CD14-positive monocyte (primary cell): Measurements from ENCODE around the gene MAN1C1. TPM values are rescaled to one million over a fixed set of nuclear protein-coding genes. Genes with fewer than 3 reads are reported as not detected.
A peak's percentile ranks its signal among the peaks of the same experiment; 100 is the strongest.

Experiments
- DNase-seq, 3 donors: peaks; one replicate each; pipeline ENCODE4 v3.0.0-alpha.2; 2011 to 2022
- H2AFZ ChIP-seq: 2 replicates; pipeline ENCODE4 v1.6.0; 2012; ENCODE audit warnings: mild to moderate bottlenecking, low read depth, low read length, inconsistent platforms; ENCODE audit not compliant: insufficient read depth, poor library complexity, severe bottlenecking
- H3K27ac ChIP-seq, 2 donors: 1 replicate in 1 of 2; 2 replicates in 1 of 2; pipeline ENCODE4 v1.5.1; 2012 to 2013; ENCODE audit warnings: low read length in 2 of 2, control low read depth in 1 of 2, inconsistent platforms in 1 of 2, low read depth in 1 of 2, mild to moderate bottlenecking in 1 of 2
- H3K27me3 ChIP-seq, 2 donors: one replicate each; pipeline versions ENCODE4 v1.6.0 to v1.6.1; 2011 to 2013; ENCODE audit warnings: low read length in 2 of 2; ENCODE audit not compliant: control insufficient read depth in 2 of 2, insufficient read depth in 2 of 2
- H3K36me3 ChIP-seq, 2 donors: replicated peaks in 1 of 2; 1 replicate in 1 of 2; 2 replicates in 1 of 2; pipeline versions ENCODE4 v1.5.1 to v1.6.1; 2012 to 2013; ENCODE audit warnings: low read length in 2 of 2, control low read depth in 1 of 2, inconsistent platforms in 1 of 2, mild to moderate bottlenecking in 1 of 2; ENCODE audit not compliant: insufficient read depth in 2 of 2, control insufficient read depth in 1 of 2
- H3K4me1 ChIP-seq, 2 donors: 1 replicate in 1 of 2; 2 replicates in 1 of 2; pipeline versions ENCODE4 v1.5.1 to v1.6.1; 2012 to 2013; ENCODE audit warnings: low read length in 2 of 2, control low read depth in 1 of 2, inconsistent platforms in 1 of 2, mild to moderate bottlenecking in 1 of 2, moderate library complexity in 1 of 2; ENCODE audit not compliant: insufficient read depth in 2 of 2, control insufficient read depth in 1 of 2
- H3K4me2 ChIP-seq: replicated peaks from 2 replicates; pipeline ENCODE3; 2012; ENCODE audit warnings: low read length, moderate library complexity, mild to moderate bottlenecking; ENCODE audit not compliant: poor library complexity, severe bottlenecking; ENCODE audit errors: extremely low read depth
- H3K4me3 ChIP-seq, 3 experiments: fragments of 200-600 bp in 1 of 3; sonication (generic) in 1 of 3; replicated peaks in 1 of 3; 1 replicate in 2 of 3; 2 replicates in 1 of 3; pipeline ENCODE4 v1.5.1; 2011 to 2013; ENCODE audit warnings: low read length in 3 of 3, mild to moderate bottlenecking in 3 of 3, control low read depth in 2 of 3, low read depth in 2 of 3, inconsistent platforms in 1 of 3, moderate library complexity in 1 of 3
- H3K79me2 ChIP-seq: 2 replicates; pipeline ENCODE4 v1.6.0; 2012; ENCODE audit warnings: mild to moderate bottlenecking, control low read depth, inconsistent platforms, low read length, moderate library complexity; ENCODE audit not compliant: insufficient read depth
- H3K9ac ChIP-seq: 2 replicates; pipeline ENCODE4 v1.6.0; 2017; ENCODE audit warnings: low read length, mild to moderate bottlenecking; ENCODE audit not compliant: insufficient read depth, poor library complexity, severe bottlenecking
- H3K9me3 ChIP-seq, 2 donors: replicated peaks in 1 of 2; 1 replicate in 1 of 2; 2 replicates in 1 of 2; pipeline versions ENCODE4 v1.5.1 to v1.6.1; 2012 to 2013; ENCODE audit warnings: low read length in 2 of 2, control low read depth in 1 of 2; ENCODE audit not compliant: control insufficient read depth in 1 of 2, insufficient read depth in 1 of 2
- H4K20me1 ChIP-seq: 2 replicates; pipeline ENCODE4 v1.6.0; 2012; ENCODE audit warnings: mild to moderate bottlenecking, low read length, control low read depth, moderate library complexity; ENCODE audit not compliant: insufficient read depth
- H3K27ac Mint-ChIP-seq, 7 donors: one replicate each; pipeline ENCODE4 v1.8.0; 2020; ENCODE audit warnings: mild to moderate bottlenecking in 7 of 7, mixed read lengths in 7 of 7, moderate library complexity in 6 of 7, inconsistent platforms in 2 of 7
- H3K27me3 Mint-ChIP-seq, 3 donors: one replicate each; pipeline ENCODE4 v1.8.0; 2021 to 2022; ENCODE audit warnings: low read depth in 3 of 3, mild to moderate bottlenecking in 3 of 3, mixed read lengths in 3 of 3, moderate library complexity in 3 of 3, inconsistent platforms in 1 of 3
- H3K36me3 Mint-ChIP-seq, 2 donors: one replicate each; pipeline ENCODE4 v1.8.0; 2020; ENCODE audit warnings: mixed read lengths in 2 of 2, inconsistent platforms in 1 of 2, mild to moderate bottlenecking in 1 of 2
- H3K4me1 Mint-ChIP-seq: one replicate; pipeline ENCODE4 v1.8.0; 2020; ENCODE audit warnings: mild to moderate bottlenecking, mixed read lengths
- H3K4me3 Mint-ChIP-seq, 2 donors: one replicate each; pipeline ENCODE4 v1.8.0; 2020; ENCODE audit warnings: mild to moderate bottlenecking in 2 of 2, mixed read lengths in 2 of 2, moderate library complexity in 1 of 2
- H3K9me3 Mint-ChIP-seq, 7 donors: one replicate each; pipeline ENCODE4 v1.8.0; 2020 to 2022; ENCODE audit warnings: mixed read lengths in 7 of 7, mild to moderate bottlenecking in 6 of 7, moderate library complexity in 6 of 7, inconsistent platforms in 2 of 7
- CTCF ChIP-seq: fragments of 200-600 bp; IDR thresholded peaks from one replicate; pipeline ENCODE4 v1.8.0; 2022; ENCODE audit warnings: antibody characterized with exemption, mild to moderate bottlenecking
- WGBS: methylation state at CpG from one replicate; pipeline ENCODE4 v1.1.5; 2013; ENCODE audit warnings: missing lambda C conversion rate; ENCODE audit not compliant: insufficient coverage; 5-methylcytosine and 5-hydroxymethylcytosine counted together
- intact Hi-C, 2 donors: fragments of 100-400 bp; cut with micrococcal nuclease; formaldehyde crosslinking; loops; one replicate each; pipeline versions ENCODE4 v1.15.0 to v1.15.1; 2023
- polyA plus RNA-seq, 3 donors: library from polyadenylated mRNA; depleted of rRNA in 1 of 3; unstranded in 2 of 3; stranded (reverse) in 1 of 3; fragments of 300-500 nt in 2 of 3; fragments of >200 nt in 1 of 3; fragmentation: Illumina TruSeq in 2 of 3; gene quantifications; 1 replicate in 2 of 3; 2 replicates in 1 of 3; pipeline ENCODE4 v1.2.3, GENCODE V29; 2012 to 2021

Gene MAN1C1
- polyA plus RNA-seq, 3 donors = 1.2 to 7.2 (median 1.7) TPM

GRCh38 chr1:25808481-25809244, 192.1 kb downstream of the MAN1C1 start:
- H3K27ac ChIP-seq = no peak overlapping the region
- Mint-ChIP-seq H3K27ac (peak overlapping the region in 1 of 7 donors; percentile 60), H3K9me3 (peaks cover 0 to 1% (median 0%) of the 10 kb centered on the region in 7 donors), H3K4me1 (peaks cover 20% of the 10 kb centered on the region), H3K4me3 (no peak overlapping the region), H3K36me3 (peaks cover 43 to 75% of the 10 kb centered on the region in 2 donors), H3K27me3 (peaks cover 0 to 3% (median 2%) of the 10 kb centered on the region in 3 donors)
- no peak overlapping the region for H2AFZ ChIP-seq
- WGBS = 97% methylated on average over 30 of the region's 34 CpGs
- no peaks in the 10 kb centered on the region for H3K9me3 ChIP-seq
- H3K79me2 ChIP-seq = no peaks in the 10 kb centered on the region
- H3K9ac ChIP-seq = no peak overlapping the region
- H3K4me2 ChIP-seq = no peak overlapping the region
- no peak for DNase-seq
- intact Hi-C loops = loop anchor here (10.0 kb wide), 1 partner anchor 194 kb away; the partner anchor contains the start of gene MAN1C1 (in 2 of the 2)
- peaks cover 30 to 71% of the 10 kb centered on the region in 2 donors for H3K36me3 ChIP-seq
- no peak for TF ChIP-seq CTCF
- peaks cover 10 to 21% of the 10 kb centered on the region in 2 donors for H3K4me1 ChIP-seq
- H4K20me1 ChIP-seq = peaks cover 13% of the 10 kb centered on the region
- H3K27me3 ChIP-seq = no peaks in the 10 kb centered on the region
- H3K4me3 ChIP-seq = no peak overlapping the region

GRCh38 chr1:25809283-25809926, 192.8 kb downstream of the MAN1C1 start:
- Histone ChIP-seq H3K27ac (peak overlapping the region in 1 of 2 donors; percentile 17), H3K79me2 (no peaks in the 10 kb centered on the region), H3K9me3 (no peaks in the 10 kb centered on the region), H3K4me3 (no peak overlapping the region), H3K4me1 (peaks cover 10 to 21% of the 10 kb centered on the region in 2 donors), H2AFZ (no peak overlapping the region), H4K20me1 (peaks cover 13% of the 10 kb centered on the region), H3K36me3 (peaks cover 36 to 78% of the 10 kb centered on the region in 2 donors), H3K27me3 (no peaks in the 10 kb centered on the region), H3K9ac (no peak overlapping the region), H3K4me2 (peak overlapping the region; percentile 19)
- 30% methylated on average over 15 of the region's 18 CpGs for WGBS
- peaks cover 0 to 1% (median 0%) of the 10 kb centered on the region in 7 donors for H3K9me3 Mint-ChIP-seq
- peaks cover 49 to 81% of the 10 kb centered on the region in 2 donors for H3K36me3 Mint-ChIP-seq
- H3K4me1 Mint-ChIP-seq = peaks cover 16% of the 10 kb centered on the region
- no peak for TF ChIP-seq CTCF
- intact Hi-C loops = loop anchor here (10.0 kb wide), 1 partner anchor 195 kb away; the partner anchor contains the start of gene MAN1C1 (in 2 of the 2)
- DNase-seq = peak; percentile 18 to 55 (median 44)
- peak overlapping the region in 4 of 7 donors; percentile 8 to 72 (median 42) for H3K27ac Mint-ChIP-seq
- peak overlapping the region; percentile 60 to 67 for H3K4me3 Mint-ChIP-seq
- peaks cover 0 to 3% (median 2%) of the 10 kb centered on the region in 3 donors for H3K27me3 Mint-ChIP-seq
